GM21381 (cell line): ENCODE measurements around the gene MBP.

Experiments used
- ATAC-seq: cut with Tn5 transposase; IDR thresholded peaks from one replicate; pipeline ENCODE4 v1.9.1; 2021; ENCODE audit warnings: mild to moderate bottlenecking, moderate library complexity; ENCODE audit not compliant: unreplicated experiment

Gene MBP

DNA sequence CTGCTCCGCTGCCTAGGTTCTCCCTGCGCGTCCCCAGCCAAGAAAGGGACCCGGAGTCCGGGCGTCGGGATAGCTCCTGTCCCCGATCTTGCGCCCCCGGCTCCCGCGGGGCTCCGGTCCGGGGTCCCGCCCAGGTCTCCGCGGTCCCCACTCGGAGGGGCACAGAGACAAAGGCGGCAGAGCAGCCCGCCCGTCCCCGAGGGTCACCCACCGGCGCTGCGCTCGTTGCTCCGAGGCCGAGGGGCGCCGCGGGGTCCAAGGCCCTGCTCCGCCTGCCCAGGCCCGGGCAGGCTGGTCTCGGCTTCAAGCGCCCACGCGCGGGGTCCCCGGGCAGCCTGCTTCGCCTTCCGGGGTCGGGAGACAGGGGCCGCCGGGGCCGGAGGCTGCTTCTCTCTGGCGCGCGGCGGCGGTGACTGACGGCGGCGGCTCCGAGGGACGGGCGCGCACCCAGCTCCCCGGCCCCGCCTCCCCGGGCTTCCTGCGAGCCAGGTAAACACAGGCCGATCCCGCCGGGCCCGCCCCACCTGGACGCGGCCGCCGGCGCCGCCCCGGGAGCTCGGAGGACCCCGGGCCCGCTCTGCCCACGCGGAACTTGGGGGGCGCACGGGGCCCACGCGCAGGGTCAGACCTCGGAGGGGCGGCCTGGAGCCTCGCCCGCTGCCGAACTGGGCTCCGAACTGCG, at the start of gene MBP:
Gene MBP, minus strand, starts transcription at position 415 of the 682 bp plus-strand sequence. CDS start 27,522 bp downstream, outside the sequence.
- ATAC-seq: peak; percentile 56

DNA sequence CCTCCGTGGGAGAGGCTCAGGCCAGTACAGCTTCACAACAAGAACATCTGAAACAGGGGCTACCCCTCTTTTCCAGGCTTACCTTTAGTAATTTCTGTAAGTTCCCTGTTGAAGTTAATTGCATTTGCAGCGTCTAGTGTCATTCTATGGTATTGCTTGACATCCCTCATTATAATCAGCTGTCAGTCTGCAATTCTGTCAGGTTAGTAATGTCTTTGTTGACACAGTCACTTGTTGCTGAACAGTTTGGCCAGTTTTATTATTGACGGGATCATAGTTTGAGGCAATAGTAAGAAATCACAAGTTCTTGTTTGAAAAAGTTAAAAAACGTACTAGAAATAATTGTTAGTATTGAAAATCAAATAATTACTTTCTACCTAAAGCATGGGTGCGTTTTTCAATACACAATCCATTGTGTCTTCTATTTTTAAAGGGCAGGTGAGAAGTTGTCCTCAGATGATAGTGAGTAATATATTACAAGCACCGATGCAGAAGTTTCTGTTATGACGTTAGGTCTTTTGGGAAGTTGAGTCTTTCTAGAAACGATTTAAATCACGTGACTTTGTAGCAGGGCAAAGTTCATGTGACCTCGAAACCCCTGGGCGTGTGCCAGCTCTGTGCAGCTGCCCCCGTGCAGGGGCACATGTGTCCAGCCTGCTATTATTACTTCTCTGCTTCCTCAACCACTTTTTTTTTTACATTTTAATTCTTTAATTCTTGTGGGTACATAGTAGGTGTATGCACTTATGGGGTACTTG, 49.5 kb upstream of the MBP start:
- ATAC-seq: no peak

DNA sequence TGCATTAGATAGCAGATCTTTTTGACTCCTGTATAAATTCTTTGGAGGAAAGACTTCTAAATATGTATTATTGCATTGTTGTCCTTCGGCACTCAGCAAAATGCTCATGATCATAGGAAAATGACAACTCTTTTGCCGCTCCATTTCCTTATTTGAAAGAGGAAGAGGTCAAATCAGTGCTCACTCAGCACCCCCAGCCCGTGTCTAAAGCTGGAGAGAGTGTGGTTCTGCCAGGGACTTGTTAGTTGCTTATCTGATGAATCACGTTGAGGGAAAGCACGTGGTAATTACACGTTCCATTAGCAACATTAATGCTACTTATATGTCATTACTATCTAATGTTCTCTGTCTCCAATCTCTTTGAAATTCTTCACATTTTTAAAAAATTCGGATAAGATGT, 46.0 kb upstream of the MBP start:
- no peak for ATAC-seq

DNA sequence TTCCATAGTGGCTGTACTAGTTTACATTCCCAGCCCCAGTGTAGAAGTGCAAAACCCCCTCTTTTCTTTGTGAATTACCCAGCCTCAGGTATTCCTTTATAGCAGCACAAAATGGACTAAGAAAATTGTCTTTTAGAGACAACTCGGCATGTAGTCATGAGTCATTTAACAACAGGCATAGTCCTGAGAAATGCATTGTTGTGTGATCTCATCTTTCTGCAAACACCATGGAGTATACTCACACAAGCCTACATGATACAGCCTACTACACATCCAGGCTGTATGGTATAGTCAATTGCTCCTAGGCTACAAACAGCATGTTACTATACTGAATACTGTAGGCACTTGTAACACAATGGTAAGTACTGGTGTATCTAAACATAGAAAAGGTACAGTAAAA, 44.4 kb upstream of the MBP start:
- no peak for ATAC-seq

DNA sequence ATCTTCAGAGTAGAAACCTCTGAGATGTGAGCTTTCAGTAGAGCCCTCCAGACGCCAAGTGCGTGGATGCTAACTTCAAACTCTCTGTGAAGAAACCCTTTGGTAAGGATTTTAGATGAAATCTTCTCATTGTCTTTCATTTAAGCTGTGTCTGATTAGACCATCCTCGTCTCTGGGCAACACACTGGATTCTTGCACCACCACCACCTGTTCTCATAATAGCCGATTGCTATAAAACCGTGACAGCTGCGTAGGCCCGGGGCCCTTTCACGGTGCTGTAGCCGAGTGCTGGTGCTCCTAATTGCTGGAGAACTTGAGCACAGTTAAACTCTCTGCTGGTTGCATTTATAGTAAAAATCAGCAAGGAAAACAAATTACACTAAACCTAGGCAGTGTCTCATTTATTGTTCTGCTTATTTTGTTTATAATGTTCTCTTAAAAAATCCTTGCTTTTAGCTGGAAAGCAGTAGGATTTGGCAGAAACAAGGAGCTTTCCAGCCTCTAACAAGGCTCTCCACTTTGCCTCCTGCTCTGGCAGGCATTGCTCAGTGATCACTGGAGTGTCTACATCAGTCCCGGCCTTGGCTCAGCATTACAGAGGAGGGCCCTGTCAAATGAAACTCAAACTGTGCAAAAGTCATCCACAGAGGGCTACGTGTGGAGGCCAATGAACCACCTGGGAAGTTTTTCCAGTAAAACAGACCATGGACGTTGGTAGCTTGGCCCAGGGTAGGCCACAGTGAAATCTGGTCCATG, 40.9 kb upstream of the MBP start:
- ATAC-seq: no peak

DNA sequence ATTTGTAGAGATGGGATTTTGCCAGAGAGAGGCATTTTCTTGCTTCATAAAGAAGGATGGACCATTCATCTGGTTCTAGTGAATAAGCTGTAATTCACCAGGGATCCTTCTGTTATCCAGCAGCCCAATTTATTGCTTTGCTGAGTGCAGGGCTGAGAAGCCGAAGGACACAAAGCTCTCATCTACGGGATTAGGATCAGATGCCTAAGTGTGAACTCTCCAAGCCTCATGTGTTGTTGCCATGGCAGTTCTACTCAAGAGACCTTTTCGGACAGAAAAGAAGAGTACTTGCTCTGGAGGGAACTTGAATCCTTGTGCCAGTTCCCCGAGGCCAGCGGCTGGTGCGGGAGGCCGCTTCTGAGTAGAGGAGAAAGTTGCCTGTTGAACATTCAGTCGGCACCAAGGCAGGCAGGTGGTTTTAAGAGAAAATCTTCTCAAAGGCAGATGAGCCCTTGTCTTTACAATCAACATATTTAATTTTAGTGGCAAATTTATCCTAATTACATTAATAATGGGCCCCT, 38.4 kb upstream of the MBP start:
- ATAC-seq: no peak

DNA sequence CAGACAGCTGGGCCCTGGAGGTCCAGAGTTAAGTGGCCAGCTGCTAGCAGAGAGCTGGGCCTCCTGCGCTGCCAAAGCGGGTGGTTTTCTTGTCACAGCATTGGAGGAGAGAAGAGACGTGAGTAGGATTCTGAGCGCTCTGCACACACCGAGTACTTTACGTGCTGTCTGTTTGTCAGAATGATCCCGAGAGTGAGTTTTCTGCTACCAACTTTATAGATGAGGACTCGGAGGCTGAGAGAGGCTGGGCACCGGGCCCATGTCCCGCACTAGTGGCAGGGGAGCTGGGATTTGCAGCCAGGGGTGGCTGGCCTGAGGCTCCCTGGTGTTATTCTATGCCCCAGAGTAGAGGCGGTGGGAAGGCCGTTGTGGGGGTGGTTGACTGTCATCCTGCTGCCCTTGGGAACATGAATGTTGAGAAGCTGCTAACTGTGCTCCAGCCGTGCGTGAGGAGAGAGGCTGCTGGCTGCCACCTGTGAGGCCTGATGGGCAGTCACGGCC, 36.3 kb upstream of the MBP start:
- no peak for ATAC-seq

DNA sequence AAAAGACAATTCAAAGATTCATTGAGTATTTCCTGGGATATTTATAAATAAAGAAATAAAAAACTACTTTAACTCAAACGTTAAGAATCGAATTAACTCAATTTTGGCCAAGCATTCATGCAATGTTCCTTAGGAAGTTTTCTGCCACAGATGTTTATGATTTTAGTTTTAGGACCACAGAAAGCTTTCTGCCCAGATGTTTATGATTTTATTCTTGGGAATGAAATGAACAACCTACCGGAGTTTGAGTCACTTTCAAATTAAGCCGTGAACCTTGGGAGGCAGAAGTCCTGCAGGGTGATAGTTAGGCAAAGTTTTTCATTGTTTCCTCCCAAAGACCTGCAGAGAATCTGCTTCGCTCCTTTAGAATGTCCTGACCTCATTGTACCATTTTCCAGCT, 34.7 kb upstream of the MBP start:
- no peak for ATAC-seq

DNA sequence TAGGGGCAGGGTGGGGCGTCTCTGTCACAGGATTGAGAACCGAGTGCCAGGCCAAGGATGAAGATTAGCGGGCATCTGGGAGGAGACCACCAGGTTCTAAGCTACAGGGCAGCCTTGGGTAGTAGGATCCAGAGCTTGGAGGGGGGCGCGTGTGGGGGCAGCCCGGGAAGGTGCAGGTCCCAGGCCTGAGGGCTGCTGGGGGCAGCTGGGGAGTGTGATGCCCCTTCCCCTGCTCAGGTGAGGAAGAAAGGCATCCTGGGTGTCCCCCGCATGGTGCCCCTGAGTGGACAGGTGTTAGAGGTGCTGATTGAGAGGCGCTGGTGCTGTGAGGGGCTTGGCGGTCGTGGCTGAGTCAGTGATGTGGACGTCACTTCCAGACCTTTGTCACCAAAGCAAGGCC, 33.9 kb upstream of the MBP start:
- no peak for ATAC-seq

DNA sequence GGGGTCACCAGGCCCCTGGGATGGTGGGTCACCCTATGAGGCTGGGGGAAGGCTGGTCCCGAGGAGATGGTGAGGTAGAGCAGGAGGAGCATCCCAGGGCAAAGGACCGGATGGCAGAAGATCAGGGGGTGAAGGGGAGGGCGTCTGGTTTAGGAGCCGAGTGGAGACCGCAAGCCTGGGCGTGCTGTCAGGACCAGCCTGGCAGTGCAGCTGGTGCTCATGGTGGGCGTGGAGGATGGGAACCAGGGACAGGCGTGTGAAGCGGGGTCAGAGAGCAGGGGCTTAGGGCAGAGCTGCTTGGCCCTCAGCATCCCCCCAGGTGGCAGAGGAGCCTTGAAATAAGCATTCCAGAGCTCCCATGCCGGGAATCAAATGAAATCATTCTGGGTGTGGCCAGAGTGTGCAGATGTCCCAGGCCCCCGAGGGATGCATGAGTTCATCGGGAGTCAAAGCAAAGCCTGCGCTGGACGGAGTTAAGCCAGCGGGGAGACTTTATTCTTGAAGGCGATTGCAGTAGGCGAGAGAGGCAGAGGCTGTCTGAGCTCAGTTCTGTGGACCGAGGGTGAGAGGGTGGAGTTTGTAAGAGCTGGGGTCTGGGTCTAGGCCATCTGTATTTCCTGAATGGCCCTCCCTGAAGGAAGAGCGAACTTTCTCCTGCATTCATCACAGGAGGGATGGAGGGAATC, 33.1 kb upstream of the MBP start:
- ATAC-seq: no peak

DNA sequence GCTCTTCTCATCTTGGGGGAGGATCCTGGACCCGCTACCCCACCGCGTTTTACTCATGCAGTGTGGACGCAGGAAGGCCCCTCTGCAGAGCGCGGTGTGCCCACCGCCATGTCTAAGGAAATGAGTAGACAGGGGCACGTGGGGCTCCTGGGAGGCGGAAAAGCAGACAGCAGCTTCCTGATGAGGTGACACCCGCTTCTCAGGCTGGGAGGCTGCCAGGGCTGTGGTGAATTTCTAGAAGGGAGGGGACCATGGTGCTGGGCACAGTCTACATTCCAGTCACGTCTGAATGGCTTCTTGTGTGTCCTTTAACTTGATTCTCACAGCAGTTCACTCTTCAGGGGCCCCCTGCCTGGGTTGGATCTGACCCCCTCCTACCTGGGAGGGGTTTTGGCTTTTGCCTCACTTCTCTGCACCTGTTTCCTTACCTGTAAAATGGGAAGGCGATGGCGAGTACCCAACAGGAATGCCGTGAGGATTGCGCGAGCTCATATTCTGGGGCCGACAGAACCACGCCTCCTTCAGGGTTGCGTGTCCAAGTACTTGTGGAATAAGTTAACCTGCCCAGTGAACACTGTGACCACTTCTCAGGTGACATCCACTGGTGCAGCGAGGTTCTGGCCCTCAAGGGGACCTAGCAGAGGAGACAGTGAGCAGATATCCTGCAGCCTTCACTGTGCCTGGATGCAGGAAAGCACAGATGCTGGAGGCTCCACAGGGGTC, 32.3 kb upstream of the MBP start:
- no peak for ATAC-seq

DNA sequence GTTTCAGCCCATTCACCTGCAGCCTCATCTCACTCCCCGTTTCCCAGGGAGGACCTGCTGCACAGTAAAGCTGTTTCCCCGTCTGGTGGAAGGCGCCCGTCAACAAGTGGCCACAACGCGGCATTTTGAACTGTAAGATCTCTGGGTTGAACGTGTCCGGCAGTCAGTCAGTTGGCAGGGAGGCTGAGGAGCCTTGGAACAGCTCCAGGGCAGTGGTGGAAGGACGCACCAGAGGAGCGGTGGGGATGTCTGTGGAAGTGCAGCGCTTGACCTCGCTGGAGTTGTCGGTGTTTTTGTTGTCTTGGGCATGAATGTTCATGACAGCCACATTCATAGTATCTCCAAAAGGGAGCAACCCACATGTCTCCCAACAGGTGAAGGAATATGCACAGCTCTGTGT, 31.4 kb upstream of the MBP start:
- no peak for ATAC-seq

DNA sequence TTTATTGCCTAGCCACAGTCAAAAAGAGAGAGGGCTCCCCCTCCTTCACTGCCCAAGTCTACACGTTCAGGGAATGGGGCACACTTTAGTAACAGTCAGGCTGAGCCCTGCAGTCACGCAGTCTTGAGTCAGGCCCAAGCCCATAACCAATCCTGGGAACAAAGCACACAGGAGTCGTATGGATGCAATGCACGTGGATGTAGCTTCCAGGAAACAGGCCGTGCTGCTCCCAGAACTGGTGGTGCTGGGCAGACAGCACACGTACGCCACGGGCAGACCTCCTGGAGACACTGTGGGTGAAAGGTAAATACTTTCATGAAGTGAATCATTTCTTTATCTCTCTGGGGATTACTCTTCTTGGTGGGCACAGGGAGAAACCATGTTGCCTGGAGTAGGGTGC, 30.0 kb upstream of the MBP start:
- ATAC-seq: no peak

DNA sequence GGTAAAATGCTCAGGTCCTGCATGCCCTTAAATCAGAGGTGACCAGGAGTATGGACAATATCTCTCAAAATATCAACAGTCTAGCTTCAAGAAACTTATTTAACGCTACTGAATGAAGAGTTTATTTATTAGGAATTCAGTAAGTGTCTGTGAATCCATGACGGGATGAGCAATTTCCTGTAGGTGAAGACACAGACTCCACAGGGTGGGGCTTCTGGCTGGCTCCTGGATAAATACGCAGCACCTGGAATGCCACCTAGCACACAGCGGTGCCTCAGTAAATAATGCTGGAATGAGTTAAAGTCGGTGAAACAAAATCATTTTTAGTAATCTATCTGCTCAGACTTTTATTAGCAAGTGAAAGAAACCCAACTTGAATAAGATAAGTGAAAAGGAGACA, 29.4 kb upstream of the MBP start:
- ATAC-seq: no peak

DNA sequence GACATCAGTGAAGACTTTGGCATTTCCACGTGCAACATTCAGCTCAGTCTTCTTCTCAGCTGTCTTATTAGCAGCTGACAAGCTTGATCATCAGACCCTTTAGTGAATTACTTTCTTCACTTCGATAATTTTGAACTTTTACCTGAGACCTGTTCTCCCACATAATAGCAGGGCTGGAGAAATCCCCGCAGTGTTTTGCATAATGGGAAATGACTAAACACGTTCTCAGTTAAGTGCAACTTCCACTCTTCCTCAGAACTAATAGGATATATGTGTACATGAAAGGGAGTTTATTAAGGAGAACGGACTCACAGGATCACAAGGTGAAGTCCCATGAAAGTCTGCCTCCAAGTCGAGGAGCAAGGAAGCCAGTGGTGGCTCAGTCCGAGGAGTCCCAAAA, 28.8 kb upstream of the MBP start:
- ATAC-seq: no peak

DNA sequence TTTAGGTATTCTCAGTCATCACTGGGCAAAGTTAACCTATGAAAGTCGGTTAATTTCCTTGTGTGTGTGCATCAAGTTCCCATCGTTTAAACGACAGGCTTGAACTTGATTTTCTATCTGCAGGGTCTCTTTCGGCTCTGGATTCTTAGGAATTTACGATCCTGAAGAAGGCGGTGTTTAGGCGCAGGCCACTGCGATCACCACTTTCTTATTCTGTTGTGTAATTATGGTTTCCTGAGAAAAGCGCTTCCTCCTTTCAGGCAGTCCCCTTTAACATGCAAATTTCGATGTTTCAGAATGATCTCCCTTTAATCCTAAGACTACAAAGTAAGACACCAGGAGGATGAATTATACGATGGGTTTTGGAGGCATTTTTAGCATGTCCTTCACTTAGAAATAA, 27.9 kb upstream of the MBP start:
- no peak for ATAC-seq

DNA sequence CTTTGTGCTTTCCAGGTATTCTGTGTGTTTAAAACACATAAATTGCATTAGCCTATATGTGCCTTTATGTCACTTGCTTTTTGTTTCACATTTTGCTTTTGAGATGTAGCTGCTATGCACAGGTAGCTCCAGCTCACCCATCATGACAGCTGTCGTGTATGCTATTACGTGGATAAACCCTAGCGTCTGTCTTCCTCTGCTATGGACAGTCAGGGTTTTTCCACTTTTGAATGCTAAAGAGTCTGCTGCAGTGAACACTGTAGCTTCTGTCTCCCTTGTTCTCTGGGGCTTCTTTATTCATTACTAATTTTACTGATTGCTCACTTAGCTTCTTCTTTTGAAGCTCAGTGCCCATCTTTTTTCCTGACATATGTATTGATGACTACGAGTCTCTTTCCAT, 24.7 kb upstream of the MBP start:
- no peak for ATAC-seq

DNA sequence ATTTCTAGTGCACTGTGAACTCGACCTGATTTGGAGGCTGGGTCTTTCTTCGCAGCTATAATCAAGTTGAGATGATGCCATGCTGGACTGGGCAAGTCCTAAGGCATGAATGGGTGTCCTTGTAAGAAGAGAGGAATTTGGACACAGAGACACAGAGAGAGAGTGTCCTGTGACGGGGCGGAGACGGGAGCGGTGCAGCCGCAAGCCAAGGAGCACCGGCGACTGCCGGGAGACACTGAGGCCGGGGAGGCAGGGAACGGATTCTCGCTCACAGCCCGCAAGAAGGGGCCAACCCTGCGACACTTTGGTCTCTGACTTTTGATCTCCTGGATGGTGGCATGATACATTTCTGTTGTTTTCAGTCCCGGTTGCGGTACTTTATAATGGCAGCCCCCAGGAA, 22.4 kb upstream of the MBP start:
- ATAC-seq: no peak

DNA sequence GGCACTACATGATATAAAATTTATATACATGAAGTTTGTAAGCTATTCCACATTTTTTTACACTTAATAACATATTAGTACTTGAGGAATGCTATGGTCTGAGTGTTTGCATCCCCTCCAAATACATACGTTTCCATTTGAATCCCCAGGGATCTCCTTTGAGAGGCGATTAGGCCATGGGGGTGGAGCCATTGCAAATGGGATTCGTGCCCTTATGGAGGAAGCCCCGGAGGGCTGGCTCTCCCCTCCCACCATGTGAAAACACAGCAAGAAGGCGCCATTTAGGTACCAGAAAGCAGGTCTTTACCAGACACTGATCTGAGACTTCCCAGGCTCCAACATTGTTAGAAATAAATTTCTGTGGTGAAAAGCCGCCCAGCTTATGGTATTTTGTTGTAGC, 20.8 kb upstream of the MBP start:
- no peak for ATAC-seq

DNA sequence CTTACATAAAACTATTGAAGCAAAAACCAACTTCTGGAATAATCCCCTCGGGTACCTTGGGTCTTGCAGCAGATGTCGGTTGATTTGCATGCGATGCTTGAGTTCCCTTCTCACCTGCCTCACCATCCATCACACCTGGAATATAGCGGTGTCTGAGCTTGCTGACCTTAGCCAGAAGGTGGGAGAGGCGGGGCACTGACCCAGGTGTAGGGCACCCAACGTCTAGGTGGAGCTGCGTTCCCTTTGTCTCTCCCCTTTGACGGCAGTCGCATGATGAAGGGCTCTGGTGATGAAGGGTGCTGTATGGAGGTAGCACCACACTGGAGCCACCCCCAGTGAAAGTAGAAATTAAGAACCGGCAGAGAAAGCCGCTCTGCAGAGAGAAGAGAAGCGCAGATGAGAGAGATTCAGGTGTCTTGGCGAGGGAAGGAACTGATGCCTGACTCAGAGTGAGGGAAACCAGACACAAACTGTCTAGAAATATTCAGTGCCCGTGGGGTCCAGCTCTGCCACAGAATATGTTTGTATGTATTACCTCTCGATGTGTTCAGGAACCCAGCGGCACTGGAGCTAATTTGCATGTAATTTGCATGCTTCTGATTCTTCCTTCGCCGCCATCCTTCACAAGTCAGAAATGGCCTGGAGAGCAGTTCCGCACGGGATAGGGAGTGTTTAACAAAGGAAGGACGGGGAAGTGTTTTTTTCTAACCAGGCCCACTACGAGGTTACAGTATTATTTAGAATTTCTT, 19.4 kb upstream of the MBP start:
- ATAC-seq: no peak
